Measurements from ENCODE around the gene RYK.
"Not testable (repeated sequence)": the region's sequence is repeated elsewhere in the genome, so short reads cannot be mapped to it uniquely, and the experiment has no call there.

Gene RYK

DNA sequence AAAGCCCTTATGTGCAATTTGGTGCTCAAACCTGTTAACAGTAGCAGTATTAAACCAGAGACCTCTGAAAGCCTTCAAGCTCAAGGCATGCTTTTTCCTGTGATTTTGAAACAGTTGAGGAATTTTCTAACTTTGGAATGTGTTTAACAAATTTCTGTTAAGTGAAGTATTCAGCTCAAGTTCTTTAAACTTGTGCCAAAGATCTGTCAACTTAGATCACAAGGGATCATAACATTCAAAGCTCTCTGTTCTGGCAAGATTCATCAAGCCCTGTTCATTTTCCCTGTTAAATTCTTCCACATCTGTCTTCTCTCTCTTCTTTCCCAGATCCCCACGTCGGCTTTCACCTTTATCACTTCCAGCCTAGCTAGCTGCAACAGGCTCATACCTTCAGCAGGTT lies 28.8 kb upstream of the RYK start:
- H3K4me1 ChIP-seq (ENCODE audit: low read depth, poor library complexity, severe bottlenecking), result no peaks in the 10 kb centered on the region
- TF ChIP-seq, protein P1, sequence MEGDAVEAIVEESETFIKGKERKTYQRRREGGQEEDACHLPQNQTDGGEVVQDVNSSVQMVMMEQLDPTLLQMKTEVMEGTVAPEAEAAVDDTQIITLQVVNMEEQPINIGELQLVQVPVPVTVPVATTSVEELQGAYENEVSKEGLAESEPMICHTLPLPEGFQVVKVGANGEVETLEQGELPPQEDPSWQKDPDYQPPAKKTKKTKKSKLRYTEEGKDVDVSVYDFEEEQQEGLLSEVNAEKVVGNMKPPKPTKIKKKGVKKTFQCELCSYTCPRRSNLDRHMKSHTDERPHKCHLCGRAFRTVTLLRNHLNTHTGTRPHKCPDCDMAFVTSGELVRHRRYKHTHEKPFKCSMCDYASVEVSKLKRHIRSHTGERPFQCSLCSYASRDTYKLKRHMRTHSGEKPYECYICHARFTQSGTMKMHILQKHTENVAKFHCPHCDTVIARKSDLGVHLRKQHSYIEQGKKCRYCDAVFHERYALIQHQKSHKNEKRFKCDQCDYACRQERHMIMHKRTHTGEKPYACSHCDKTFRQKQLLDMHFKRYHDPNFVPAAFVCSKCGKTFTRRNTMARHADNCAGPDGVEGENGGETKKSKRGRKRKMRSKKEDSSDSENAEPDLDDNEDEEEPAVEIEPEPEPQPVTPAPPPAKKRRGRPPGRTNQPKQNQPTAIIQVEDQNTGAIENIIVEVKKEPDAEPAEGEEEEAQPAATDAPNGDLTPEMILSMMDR (conservative IDR thresholded peaks at IDR 0.05; ENCODE audit: low read depth, low read length), result no peak
- H3K4me2 ChIP-seq, result no peak overlapping the region
- no peak overlapping the region for H3K9ac ChIP-seq
- H3K27ac ChIP-seq, result no peak overlapping the region
- H3K79me2 ChIP-seq (ENCODE audit: insufficient read depth, low read depth), result no peaks in the 10 kb centered on the region
- no peak overlapping the region for H2AFZ ChIP-seq (ENCODE audit: low read depth)
- H4K20me1 ChIP-seq (ENCODE audit: insufficient read depth), result no peaks in the 10 kb centered on the region
- H3K27me3 ChIP-seq (ENCODE audit: insufficient read depth, low read depth), result no peaks in the 10 kb centered on the region; the same call in 1 of the 2 replicates
- no peaks in the 10 kb centered on the region for H3K36me3 ChIP-seq (ENCODE audit: insufficient read depth)
- no peak overlapping the region for H3K4me3 ChIP-seq (IDR thresholded peaks at IDR 0.05; ENCODE audit: insufficient read depth, low read depth, low read length)

DNA sequence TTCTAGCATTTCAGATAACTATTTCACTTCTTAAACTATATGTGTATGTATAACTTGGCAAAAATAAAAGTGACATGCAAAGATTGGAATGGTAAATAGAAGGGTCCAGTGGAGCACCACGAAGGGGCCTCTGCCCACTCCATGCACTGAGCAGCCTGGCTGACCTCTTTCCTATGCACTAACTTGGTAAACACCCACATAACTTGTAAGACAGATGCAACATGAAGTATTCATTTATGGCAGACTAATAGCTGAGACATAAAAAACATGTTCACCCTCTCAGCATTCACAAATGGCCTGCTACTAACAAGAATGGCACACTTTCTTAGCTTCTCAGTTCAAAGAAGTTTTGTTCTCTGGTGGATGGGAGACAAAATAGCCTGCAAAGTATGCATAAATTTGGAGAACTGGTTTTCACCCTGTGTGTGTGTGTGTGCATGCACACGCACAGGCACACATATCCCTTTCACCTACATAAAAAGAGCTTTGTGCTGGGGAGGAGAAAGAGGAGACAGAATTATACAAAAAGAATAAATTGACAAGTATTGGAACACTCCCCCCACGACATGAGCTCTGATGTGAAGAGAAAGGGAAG lies 26.5 kb upstream of the RYK start:
- no peak overlapping the region for H3K4me2 ChIP-seq
- H3K9ac ChIP-seq, result no peak overlapping the region
- no peak overlapping the region for H3K27ac ChIP-seq
- no peaks in the 10 kb centered on the region for H3K27me3 ChIP-seq (ENCODE audit: insufficient read depth, low read depth)
- TF ChIP-seq, protein P1 (conservative IDR thresholded peaks at IDR 0.05; ENCODE audit: low read depth, low read length), result no peak
- H3K36me3 ChIP-seq (ENCODE audit: insufficient read depth), result no peaks in the 10 kb centered on the region
- no peaks in the 10 kb centered on the region for H3K4me1 ChIP-seq (ENCODE audit: low read depth, poor library complexity, severe bottlenecking)
- no peaks in the 10 kb centered on the region for H4K20me1 ChIP-seq (ENCODE audit: insufficient read depth)
- H3K79me2 ChIP-seq (ENCODE audit: insufficient read depth, low read depth), result no peaks in the 10 kb centered on the region
- no peak overlapping the region for H2AFZ ChIP-seq (ENCODE audit: low read depth)
- H3K4me3 ChIP-seq (IDR thresholded peaks at IDR 0.05; ENCODE audit: insufficient read depth, low read depth, low read length), result no peak overlapping the region

DNA sequence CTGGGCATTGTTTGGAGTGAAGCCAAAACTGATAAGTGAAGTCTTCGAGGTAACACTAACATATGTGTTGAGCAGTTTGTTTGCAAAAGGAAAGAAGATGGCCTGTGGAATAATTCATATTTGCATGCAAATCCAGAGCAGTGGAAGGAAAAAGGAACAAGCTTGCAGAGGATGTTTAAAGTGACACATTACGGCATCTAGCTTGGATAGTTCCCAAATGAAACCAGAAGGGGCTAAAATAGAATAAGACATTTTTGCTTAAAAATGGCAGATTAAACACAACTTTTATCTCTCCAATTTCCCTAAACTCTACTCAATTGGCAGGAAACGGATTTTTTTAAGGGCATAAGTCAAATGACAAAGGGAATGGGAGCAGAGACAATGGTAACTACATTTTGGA lies 25.4 kb upstream of the RYK start:
- no peaks in the 10 kb centered on the region for H4K20me1 ChIP-seq (ENCODE audit: insufficient read depth)
- H3K4me1 ChIP-seq (ENCODE audit: low read depth, poor library complexity, severe bottlenecking), result no peaks in the 10 kb centered on the region
- H2AFZ ChIP-seq (ENCODE audit: low read depth), result no peak overlapping the region
- no peak overlapping the region for H3K9ac ChIP-seq
- no peaks in the 10 kb centered on the region for H3K36me3 ChIP-seq (ENCODE audit: insufficient read depth)
- TF ChIP-seq, protein P1 (conservative IDR thresholded peaks at IDR 0.05; ENCODE audit: low read depth, low read length), result no peak
- H3K79me2 ChIP-seq (ENCODE audit: insufficient read depth, low read depth), result no peaks in the 10 kb centered on the region
- H3K27ac ChIP-seq, result no peak overlapping the region
- no peak overlapping the region for H3K4me3 ChIP-seq (IDR thresholded peaks at IDR 0.05; ENCODE audit: insufficient read depth, low read depth, low read length)
- H3K27me3 ChIP-seq (ENCODE audit: insufficient read depth, low read depth), result no peaks in the 10 kb centered on the region
- no peak overlapping the region for H3K4me2 ChIP-seq

DNA sequence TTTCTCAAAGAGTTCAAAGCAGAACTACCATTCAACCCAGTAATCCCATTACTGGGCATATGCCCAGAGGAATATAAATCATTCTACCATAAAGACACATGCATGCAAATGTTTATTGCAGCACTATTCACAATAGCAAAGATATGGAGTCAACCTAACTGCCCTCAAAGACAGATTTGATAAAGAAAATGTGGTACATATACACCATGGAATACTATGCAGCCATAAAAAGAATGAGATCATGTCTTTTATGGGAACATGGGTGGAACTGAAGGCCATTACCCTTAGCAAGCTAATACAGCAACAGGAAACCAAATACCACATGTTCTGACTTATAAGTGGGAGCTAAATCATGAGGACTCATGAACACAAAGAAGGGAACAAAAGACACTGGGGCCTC lies 24.5 kb upstream of the RYK start:
- not testable (repeated sequence) for H3K4me3 ChIP-seq (IDR thresholded peaks at IDR 0.05; ENCODE audit: insufficient read depth, low read depth, low read length); H2AFZ ChIP-seq (ENCODE audit: low read depth); H3K4me2 ChIP-seq; H3K36me3 ChIP-seq (ENCODE audit: insufficient read depth); H4K20me1 ChIP-seq (ENCODE audit: insufficient read depth); H3K27ac ChIP-seq; H3K79me2 ChIP-seq (ENCODE audit: insufficient read depth, low read depth); H3K4me1 ChIP-seq (ENCODE audit: low read depth, poor library complexity, severe bottlenecking); H3K27me3 ChIP-seq (ENCODE audit: insufficient read depth, low read depth); H3K9ac ChIP-seq

DNA sequence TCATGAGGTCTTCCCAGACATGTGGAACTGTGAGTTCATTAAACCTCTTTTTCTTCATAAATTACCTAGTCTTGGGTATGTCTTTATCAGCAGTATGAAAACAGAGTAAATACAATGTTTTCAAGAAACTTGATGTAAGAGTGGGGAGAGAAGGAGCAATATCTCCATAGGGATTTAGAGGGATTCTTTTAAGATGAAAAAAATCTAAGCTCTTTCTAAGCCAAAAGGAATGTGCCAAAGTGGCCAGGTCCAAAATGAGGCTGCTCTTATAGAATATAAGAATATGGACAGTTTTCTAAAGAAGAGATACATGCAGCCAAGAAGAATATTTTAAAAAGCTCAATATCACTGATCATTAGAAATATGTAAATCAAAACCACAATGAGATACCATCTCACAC lies 23.9 kb upstream of the RYK start:
- Histone ChIP-seq H4K20me1 (ENCODE audit: insufficient read depth) (no peaks in the 10 kb centered on the region), H3K79me2 (ENCODE audit: insufficient read depth, low read depth) (no peaks in the 10 kb centered on the region), H3K9ac (no peak overlapping the region), H3K4me3 (IDR thresholded peaks at IDR 0.05; ENCODE audit: insufficient read depth, low read depth, low read length) (no peak overlapping the region), H3K4me1 (ENCODE audit: low read depth, poor library complexity, severe bottlenecking) (no peaks in the 10 kb centered on the region), H3K27ac (no peak overlapping the region), H3K4me2 (no peak overlapping the region), H3K27me3 (ENCODE audit: insufficient read depth, low read depth) (no peaks in the 10 kb centered on the region), H3K36me3 (ENCODE audit: insufficient read depth) (no peaks in the 10 kb centered on the region), H2AFZ (ENCODE audit: low read depth) (no peak overlapping the region)
- TF ChIP-seq, protein P1 (conservative IDR thresholded peaks at IDR 0.05; ENCODE audit: low read depth, low read length), result no peak

Measured in KMS-11 (cell line).